ENCODE measurements around the gene PCMTD2.
A peak's percentile ranks its signal among the peaks of the same experiment; 100 is the strongest.

Gene PCMTD2

DNA sequence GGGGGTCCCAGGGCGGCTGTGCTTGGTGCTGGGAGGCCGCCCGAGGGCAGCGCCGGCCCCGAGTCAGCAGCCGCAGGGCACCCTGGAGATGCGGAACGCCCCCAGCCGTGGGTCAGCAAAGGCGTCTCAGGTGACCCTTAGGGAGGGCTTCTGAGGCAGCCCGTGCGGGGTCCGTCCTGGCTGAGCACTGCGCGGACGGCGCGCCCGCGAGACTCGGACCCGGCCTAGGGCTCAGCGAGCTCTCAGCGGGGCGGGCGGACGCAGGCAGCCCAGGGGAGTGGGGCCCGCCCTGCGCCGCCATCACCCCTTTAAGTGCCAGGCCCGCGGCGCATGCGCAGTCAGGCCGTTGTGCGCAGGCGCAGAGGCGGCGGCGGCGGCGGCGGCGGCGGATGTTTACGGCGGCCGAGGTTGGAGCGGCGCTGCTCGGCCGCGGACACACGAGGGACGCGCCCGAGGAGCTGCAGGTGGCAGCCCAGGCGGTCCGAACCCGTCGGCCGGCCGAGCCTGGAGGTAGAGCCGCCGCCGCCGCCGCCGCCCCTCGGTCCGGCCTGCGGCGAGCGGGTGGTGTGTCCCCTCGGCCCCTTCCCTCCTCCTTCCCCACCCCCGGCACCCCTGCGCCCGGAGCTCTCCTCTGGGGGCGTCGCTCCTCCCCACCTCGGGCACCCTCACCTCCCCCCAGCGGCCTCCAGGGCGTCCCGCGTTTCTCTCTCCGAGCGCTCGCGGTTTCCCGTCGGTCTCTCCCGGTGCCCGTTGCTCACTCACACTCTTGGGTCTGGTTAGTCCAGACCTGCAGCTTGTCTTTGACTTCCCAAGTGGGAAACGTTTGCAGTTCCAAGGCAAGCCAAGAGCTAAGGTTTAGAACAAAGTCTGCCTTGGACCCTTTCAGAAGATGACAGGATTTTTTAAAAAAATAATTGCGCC lies at the start of gene PCMTD2:
Gene PCMTD2 (plus strand): TSS at position 388 of the 921 bp plus-strand sequence. CDS start 4,218 bp downstream, outside the sequence.
- peak; percentile 97 for DNase-seq

GRCh38 chr20:64206614-64207013 lies 48.9 kb upstream of the PCMTD2 start:
- no peak for DNase-seq

GRCh38 chr20:64207641-64208590 lies 47.6 kb upstream of the PCMTD2 start:
- no peak for DNase-seq

DNA sequence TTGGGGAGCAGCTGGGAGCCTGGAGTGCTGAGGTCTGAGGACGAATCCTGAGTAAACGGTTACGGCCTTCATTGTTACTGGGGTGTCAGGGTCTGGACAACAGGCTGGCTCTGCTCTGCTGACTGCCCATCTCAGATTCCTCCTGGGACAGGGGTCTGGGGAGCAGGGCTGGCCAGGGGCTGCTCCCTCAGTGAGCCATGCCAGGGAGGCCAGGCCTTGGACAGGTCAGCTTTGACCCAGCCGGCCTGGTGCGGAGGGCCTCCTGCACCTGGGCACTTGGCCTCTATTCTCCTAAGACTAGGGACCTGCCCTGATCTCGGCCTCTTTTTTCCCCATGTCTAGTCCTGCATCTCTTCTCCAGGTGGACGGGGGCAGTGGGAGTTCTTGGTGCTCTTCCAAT lies 46.4 kb upstream of the PCMTD2 start:
- no peak for DNase-seq

- no peak for DNase-seq
Observed at GRCh38 chr20:64210656-64211369, 44.7 kb upstream of the PCMTD2 start.

DNA sequence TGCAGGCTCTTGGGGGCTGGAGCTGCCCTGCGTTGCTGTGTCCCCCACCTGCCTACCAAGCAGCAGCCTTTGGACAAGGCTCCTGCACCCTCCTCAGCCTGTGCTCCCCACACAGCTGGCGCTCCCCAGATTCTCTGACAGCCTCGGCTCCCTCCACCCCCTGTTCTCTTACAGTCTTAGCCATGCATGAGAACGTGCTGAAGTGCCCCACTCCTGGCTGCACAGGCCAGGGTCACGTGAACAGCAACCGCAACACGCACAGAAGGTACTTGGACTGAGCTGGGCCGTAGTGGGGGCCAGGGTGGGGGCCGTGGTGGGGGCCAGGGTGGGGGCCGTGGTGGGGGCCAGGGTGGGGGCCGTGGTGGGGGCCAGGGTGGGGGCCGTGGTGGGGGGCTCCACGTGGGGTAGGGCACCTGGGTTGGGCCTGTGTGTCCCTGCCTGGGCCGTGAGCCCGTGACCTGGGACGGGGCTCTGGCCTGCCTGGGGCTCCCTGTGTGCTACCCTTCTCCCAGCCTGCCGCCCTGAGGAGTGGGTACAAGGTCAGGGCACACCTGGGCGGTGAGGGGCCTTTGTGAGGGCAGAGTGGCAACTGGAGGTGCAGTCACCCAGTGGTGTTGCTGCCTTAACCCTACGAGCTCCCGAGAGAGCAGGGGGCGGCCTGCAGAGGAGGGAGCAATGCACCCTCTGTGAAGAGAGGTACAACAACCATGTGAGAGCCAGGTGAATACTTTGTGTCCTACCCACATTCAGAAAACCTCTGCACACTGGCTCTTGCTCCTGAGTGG lies 43.5 kb upstream of the PCMTD2 start:
- DNase-seq, result no peak

- no peak for DNase-seq
Observed at GRCh38 chr20:64212755-64213154, 42.8 kb upstream of the PCMTD2 start.

DNA sequence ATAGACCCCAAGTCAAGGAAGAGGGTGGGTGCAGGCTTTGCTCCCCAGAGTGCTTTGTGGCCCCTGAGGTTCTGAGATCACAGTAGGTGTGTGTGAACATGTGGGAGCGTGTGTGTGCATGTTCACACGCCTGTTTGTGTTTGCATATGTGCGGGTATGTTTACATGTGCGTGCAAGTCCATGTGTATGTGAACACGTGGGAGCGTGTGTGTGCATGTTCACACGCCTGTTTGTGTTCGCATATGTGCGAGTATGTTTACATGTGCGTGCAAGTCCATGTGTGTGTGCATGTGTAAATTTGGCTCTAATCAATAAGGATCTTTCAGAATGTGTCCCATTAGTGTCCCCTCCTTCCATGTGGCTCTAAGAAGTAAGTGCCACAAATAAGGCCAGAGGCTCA lies 41.4 kb upstream of the PCMTD2 start:
- DNase-seq, result no peak

DNA sequence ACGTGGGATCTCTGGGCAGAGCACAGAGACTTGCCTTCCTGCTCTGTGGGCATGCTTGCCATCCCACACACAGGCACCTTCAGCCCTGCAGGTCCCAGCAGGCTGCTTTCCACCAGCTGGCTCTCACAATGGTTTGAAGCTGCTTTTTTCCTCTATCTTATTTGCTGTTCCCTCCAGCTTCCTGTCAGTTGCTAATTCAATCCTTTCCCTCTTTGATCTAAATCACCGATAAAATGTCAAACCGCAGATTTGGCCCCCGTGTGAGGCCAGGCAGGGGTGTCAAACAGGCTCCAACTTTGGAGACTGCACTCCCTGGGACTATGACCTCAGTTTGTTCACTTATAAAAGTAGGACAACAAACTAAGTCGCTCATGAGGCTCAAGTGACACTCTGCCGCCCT lies 40.6 kb upstream of the PCMTD2 start:
- DNase-seq, result no peak

GRCh38 chr20:64216036-64216435 lies 39.5 kb upstream of the PCMTD2 start:
- no peak for DNase-seq

- DNase-seq, result no peak
Observed at GRCh38 chr20:64216910-64217309, 38.6 kb upstream of the PCMTD2 start.

- DNase-seq, result no peak
Observed at GRCh38 chr20:64217539-64218221, 37.9 kb upstream of the PCMTD2 start.

- no peak for DNase-seq
Observed at GRCh38 chr20:64219202-64219601, 36.3 kb upstream of the PCMTD2 start.

DNA sequence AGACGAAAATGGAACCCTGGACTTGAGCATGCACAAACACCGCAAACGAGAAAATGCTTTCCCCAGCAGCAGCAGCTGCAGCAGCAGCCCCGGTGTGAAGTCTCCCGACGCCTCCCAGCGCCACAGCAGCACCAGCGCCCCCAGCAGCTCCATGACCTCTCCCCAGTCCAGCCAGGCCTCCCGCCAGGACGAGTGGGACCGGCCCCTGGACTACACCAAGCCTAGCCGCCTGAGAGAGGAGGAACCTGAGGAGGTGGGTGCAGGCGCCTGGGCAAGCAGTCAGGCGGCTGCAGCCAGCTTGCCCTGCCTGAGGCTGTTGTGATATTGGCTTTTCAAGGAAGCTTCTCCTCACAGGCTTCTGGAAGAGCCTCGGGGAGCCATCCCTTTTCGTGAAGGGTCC lies 35.8 kb upstream of the PCMTD2 start:
- no peak for DNase-seq

GRCh38 chr20:64220420-64220819 lies 35.1 kb upstream of the PCMTD2 start:
- no peak for DNase-seq

- no peak for DNase-seq
Observed at GRCh38 chr20:64220891-64221527, 34.5 kb upstream of the PCMTD2 start.

DNA sequence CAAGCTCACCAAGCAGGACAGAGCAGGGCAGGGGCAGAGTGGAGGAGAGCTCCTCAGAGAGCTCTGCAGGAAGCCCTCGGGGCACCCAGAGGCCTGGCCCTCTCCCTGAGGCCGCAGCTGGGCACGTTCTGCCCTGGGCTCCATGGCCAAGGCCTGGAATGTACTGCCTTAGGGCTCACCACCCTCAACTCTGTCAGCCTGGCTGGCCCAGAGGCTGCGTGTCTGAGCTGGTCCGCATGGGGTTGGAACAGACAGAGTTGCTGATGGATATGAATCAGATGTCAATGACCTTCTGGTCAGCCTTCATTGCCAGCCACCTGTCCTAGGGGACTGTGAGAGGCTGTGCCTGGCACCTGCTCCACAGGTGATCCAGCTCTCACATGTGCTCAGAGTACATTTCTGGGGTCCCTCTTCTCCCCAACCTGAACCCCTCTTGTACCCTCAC lies 33.2 kb upstream of the PCMTD2 start:
- no peak for DNase-seq

- no peak for DNase-seq
Observed at GRCh38 chr20:64222851-64223525, 32.6 kb upstream of the PCMTD2 start.

DNA sequence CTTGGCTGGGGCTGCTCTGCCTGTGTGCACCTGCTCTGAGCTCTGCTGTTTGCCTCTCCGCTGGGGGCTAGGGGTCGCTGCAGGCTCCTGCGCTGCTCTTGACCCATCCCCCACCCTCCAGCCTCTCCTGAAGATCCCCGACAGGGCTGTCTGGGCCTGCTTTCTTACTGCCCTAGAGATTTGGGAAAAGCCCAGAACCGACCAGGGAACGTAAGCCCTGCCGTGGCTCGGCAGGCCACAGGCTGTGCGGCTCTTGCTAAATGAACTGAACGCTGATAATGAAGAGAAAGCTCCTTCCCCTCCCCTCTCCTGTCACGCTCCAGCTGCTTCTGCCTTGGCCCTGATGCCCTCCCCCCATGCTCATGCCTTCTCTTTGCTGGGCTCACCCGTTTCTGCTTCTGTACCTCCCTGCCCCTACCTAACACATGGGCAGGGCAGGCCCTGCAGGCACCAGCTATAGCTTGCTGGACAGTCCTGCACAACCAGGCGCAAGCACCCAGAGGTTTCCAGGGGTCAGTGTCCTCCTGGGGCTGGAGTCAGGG lies 32.0 kb upstream of the PCMTD2 start:
- no peak for DNase-seq
